Cerebellar cortex (tissue), 1 donor: Measurements from ENCODE around the gene SOCS1.

Experiments used
- DNase-seq: peaks from one replicate; pipeline ENCODE4 v3.0.0-alpha.2; 2015; ENCODE audit warnings: low spot score

The SOCS1 gene

DNA sequence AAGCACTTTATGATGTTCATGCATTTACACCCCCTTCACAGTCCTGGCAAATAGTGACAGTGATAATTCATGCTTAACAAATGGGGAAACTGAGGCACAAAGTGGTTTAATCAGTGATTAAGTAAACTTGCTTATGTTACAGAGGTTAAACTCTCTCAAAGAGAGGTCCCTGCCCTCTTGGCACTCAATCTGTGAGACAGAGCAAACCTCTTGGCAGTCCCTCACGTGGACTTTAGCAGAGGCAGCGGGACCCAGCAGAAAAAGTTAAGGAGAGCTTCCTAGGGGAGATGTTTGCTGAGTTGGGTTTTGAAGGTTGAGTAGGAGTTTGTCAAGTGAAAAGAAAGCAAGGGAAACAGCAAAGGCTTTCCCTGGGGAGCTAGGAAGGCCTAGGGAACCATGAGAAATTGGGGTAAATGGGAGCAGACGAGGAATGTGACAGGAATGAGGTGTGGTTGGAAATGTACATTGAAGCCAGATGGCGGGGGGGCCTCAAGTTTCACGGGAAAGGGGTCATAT, 10.7 kb downstream of the SOCS1 start:
- no peak for DNase-seq

DNA sequence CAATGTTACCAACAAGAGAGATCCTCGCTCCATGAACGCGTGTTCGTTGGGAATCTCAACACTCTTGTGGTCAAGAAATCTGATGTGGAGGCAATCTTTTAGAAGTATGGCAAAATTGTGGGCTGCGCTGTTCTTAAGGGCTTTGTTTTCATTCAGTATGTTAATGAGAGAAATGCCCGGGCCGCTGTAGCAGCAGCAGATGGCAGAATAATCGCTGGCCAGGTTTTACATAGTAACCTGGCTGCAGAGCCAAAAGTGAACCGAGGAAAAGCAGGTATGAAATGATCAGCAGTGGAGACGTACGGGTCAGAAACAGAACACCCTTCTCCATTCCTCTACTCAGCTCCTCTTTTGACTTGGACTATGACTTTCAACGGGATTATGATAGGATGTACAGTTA, 13.3 kb downstream of the SOCS1 start:
- peak; percentile 88 for DNase-seq

DNA sequence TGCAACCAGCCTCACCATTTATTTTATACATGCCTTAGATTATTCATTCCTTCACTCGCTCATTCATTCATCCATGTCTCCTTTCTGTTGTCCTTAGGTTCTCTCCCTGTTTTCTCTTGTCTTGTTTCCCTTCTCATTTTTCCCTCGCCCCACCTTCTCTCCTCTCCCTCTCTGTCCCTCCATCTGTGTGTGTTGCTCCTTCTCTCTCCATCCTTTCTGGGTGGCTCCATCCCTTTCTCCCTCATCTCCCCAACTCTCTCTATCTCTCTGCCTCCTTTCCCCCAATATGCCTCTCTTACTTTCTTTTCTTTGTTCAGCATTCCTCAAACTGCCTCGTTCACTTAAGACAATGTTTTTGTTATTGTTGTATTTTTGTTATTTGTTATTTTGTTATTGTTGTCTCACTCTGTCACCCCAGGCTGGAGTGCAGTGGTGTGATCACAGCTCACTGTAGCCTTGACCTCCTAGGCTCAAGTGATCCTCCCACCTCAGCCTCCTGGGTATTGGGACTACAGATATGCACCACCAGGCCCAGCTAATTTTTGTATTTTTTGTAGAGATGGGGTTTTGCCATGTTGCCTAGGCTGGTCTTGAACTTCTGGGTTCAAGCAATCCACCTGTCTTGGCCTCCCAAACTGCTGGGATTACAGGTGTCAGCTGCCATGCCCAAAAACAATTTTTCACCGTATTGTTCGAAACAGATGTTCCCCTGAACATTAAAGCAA, 14.4 kb downstream of the SOCS1 start:
- DNase-seq = no peak

DNA sequence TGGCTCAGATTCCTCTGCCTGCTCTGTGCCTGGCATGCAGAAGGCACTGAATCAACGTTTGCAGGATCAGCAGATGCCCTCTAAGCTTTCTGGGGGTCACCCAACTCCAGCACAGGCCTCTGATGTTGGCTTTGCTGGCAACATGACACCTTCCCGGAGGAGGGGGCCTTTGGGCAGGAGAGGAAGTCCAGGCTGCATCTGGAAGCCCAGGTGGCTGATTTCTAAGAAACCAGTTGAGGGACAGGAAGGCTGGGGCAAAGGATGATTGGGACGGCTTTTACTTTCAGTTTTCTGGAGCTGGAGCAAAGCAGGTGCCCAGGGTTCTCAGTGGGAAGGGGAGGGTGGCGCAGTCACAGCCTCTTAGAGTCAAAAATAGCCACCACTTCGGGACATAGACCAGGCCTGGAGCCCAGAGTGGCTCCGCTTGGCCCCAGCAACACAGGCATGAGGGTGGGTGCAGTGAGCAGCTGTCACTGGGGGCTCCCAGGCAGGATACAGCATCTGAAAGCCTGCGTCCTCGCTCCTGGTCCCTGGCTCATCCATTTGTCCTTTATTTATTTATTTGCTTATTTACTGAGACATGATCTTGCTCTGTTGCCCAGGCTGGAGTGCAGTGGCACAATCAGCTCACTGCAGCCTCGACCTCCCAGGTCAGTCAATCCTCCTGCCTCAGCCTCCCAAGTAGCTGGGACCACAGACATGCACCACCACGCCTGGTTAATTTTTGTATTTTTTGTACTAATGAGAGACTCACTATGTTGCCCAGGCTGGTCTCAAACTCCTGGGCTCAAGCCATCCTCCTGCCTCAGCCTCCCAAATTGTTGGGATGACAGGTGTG, 15.1 kb downstream of the SOCS1 start:
- no peak for DNase-seq

DNA sequence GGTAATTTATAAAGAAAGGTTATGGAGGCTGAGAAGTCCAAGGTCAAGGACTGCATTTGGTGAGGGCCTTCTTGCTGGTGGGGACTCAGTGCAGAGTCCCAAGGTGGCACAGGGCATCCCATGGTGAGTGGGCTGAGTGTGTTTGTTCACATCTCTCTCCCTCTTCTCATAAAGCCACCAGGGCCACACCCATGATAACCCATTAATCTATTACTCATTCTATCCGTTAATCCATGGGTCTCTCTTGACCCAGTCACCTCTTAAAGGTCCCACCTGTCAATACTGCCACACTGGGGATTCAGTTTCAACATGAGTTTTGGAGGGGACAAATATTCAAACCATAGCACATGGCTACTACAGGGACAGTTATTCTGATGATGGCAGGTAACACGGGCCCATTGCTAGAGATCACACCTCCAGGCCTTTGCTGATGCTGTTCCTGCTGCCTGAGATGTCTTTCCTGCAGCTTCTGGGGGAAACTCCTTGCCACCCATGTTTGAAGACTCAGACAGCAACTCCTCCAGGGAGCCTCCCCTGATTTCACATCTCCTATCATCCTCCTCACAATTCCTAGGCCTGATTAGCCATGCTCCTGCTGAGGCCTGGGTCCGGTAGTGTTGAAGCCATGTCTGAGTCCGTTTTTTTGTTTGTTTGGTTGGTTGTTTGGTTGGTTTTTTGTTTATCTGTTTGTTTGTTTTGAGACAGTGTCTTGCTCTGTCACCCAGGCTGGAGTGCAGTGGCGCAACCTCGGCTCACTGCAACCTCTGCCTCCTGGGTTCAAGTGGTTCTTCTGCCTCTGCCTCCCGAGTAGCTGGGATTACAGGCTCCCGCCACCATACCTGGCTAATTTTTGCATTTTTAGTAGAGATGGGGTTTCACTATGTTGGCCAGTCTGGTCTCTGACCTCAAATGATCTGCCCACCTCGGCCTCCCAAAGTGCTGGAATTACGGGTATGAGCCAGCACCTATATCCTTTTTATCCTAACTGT, 16.1 kb downstream of the SOCS1 start:
- DNase-seq = no peak

DNA sequence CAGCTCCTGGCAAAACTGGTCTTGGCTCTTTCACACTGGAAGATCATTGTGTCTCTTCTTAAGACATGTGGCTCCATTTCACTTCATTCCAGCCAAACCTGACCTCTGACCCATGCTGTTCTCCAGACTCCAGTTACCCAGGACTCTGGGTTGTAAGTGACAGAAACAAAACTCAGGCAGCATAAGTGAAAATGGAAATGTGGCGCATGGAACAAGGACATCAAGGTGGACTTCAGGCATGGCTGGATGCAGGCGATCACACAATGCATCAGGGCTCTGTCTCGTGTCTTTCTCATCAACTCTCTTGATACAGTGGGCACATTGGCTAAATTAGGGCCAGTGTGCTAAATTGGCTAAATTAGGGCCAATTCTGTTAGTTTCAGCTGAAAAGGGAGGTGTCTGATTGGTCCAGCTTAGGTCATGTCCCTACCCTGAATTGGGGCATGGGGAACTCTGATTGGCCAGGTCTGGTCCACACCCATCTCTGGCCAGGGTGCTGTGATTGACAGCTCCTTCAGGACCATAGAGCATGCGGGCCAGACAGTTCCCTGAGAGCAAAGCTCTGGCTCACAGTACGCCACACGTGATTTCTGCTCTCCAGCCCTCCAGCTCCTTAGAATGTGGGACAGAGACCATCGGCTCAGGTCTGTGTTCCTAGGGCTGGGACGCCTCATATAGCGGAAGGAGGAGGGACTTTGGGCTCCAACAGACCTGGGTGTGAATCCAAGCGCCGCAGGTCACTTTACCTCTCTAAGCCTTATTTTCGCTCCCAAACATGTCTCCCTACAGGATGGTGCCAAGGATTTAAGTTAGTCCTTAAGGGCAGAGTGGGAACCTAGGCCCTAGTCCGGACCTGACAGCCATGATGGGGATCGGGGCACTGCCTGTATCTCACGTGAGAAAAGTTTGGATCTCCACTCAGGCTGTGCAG, 17.5 kb downstream of the SOCS1 start:
- no peak for DNase-seq

DNA sequence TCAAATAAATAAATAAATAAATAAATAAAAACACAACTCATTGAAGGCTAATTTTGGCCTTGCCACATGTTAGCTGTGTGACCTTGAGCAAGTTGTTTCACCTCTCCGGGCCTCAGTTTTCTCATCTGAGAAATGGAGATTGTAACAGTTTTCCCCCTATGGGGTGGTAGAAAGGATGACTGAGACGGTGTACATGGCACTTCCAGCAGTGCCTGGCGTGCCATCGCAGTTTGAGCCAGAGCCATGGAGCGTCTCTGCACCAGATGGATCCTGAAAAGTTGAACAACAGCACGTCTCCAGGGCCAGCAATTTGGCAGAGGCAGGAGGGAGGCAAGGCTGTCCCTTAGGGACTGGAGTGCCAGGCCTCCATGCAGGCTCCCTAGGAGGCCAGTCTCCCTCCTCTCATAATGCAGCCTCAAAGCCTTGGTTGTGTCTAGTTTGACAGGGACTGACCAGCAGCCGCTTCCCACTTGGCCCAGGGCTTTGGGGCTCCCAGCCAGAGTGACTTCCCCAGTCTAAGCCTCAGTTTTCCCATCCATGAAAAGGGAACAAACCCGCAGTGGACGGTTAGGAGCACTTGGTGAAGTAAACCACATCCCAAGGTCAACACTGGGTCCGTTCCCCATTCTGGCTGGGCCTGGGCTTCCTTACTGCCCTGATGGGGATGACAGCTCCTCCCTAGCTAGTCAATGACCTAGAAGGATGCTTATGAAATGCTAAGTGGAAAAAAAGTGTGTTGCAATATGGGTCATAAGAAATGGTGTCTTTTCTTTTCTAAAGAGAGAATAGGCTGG, 19.3 kb downstream of the SOCS1 start:
- DNase-seq = no peak

DNA sequence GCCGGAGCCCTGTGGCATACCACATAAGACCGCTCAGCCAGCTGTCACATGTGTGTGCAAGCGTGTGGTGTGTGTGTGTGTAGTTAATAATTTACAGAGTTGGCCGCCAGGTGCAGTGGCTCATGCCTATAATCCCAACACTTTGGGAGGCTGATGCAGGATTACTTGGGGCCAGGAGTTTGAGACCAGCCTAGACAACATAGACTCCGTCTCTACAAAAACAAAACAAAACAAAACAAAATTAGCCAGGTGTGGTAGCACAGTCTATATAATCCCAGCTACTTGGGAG, 20.4 kb downstream of the SOCS1 start:
- DNase-seq = no peak

DNA sequence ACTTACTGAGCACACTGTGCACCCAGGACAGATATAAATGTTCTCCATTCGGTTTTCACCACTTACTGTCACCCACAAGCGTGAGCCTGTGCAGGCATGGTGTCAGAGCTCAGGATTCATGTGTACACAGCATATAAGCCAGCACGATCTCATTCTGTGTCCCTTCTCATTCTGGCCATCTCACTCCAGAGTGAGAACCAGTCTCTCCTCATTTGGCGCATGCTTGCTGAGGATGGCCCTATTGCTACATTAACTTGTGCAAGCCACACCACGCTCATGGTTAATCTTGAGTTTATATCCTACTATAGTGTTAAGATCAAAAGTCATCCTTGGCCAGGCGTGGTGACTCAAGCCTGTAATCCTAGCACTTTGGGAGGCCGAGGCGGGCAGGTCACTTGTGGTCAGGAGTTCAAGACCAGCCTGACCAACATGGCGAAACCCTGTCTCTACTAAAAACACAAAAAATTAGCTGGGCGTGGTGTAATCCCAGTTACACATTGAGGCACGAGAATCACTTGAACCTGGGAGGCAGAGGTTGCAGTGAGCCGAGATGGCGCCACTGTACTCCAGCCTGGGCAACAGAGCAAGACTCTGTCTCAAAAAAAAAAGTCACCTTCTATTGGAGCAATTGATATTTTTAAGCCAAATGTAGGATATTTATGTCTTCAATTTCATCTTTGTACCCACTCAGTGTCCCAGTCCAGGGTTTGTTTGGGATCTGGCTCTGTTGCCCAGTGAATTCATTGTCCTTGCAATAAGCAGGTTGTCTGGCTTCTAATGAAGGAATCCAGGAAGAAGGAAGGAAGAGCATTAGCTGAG, 20.9 kb downstream of the SOCS1 start:
- DNase-seq = no peak

DNA sequence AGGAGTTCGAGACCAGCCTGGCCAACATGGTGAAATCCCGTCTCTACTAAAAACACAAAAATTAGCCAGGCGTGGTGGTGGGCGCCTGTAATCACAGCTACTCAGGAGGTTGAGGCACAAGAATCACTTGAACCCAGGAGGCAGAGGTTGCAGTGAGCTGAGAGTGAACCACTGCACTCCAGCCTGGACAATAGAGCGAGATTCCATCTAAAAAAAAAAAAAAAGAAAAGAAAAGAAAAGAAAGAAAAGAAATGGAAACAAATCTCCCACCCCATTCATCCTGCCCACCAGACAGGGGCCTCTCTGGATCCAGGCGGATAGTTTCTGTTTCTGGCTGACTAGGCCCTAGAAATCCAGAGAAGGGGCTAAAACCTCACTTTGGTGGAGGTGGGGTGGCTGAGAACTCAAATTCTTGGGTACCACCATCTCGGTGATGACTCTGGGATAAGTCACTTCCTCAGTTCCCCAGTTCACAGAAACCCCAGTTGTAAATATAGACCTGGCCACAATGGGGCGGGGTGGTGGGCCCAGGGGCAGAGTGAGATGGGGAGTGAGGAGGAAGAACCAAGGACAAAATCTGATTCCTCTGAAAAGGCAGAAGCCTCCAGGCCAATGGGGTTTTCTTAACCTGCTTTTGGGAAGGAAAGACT, 22.2 kb downstream of the SOCS1 start:
- DNase-seq = no peak

DNA sequence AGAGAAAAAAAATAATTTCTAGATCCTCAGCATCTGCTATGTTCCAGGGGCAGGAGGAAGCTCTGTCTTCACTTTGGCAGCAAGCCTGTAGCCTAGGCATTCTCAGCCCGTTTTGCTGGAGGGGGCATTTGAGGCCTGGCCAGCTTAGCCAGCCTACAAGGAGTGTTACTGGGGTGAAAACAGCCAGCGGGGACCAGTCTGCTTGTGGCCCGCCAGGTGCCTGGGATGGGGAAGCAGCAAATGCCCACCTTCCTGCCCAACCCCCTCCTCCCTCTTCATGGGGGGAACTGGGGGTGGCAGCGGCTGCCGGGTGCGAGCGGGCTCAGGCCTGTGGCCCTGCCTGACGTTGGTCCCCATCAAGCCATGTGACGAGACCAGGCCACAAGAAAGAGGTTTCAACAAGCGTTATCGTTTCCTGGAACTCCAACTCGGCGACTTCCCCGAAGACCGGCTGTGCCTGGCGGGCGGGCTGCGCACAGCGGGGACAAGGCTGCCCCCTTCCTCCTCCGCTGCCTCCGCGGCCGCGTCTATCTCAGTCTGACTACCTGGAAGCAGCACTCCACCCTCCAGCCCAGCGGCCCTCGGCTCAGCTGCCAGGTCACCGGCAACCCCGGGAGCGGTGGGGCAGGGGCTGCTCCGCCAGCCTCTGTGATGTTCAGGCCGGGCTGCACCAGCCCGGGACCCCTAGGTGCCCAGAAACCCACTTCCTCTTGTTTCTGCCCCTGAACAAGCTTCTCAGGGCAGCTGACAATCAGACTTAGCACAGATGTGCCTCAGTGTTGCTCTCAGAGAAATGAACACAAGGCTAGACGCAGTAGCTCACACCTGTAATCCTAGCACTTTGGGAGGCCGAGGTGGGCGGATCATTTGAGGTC, 22.9 kb downstream of the SOCS1 start:
- peak; percentile 55 for DNase-seq

DNA sequence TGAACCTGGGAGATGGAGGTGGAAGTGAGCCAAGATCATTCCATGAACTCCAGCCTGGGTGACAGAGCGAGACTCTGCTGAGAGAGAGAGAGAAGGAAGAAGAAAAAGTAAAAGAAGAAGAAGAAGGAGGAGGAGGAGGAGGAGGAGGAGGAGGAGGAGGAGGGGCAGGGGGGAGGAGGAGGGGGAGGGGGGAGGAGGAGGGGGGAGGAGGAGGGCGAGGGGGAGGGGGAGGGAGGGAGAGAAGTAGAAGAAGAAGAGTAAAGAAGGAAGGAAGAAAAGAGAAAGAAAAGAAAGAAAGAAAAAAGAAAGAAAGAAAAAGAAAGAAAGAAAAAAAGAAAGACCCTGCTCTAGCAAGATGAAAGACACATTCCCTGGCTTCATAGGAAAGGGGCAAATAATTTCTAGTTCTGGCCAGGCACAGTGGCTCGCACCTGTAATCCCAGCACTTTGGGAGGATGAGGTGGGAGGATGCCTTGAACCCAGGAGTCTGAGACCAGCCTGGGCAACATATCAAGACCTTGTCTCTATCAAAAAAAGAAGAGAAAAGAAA, 23.6 kb downstream of the SOCS1 start:
- DNase-seq = no peak

DNA sequence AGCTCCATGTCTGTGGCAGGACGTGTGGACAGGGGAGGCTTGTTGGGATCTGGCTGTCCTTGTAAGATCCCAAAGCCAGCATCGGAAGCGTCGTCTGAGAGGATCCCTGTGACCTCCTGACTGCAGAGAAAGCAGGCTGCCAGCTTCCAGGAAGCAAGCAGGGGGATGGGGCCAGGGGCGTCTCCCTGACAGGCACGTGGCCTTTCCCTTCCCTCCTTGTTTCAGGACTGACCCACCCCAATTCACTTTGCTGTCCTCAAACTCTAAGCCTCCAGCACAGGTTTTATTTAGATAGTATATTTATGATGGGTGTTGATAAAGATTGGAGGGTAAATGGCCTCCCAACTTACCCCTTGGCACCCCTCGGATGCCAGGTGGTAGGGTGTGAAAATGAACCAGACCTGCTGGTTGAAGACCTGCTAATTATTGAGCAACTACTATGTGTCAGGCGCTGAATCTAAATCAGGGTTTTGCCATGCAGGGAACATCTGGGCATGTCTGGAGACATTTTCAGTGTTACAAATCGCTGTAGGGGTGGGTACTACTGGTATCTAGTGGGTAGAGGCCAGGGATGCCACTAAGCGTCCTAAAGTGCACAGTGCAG, 24.5 kb downstream of the SOCS1 start:
- DNase-seq = no peak

DNA sequence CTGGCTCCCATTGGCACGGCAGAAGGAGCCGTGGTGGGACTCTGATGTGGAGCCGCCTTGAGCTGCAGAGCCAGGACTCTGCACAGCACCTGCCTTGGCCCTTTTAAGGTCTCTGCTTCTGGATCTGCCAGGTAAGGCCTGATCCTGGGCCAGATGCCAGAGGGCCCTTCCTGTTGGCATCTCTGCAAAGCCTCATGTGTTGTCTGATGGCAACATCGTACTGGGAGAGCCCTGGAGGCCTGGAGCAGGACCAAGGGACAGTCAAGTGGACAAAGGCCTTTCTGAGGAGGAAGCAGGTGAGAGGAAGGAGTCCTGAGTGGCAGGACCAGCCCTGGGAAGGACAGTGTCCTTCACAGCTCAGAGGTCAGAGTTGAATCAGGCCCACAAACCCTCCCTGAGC, 26.1 kb downstream of the SOCS1 start:
- peak; percentile 81 for DNase-seq

DNA sequence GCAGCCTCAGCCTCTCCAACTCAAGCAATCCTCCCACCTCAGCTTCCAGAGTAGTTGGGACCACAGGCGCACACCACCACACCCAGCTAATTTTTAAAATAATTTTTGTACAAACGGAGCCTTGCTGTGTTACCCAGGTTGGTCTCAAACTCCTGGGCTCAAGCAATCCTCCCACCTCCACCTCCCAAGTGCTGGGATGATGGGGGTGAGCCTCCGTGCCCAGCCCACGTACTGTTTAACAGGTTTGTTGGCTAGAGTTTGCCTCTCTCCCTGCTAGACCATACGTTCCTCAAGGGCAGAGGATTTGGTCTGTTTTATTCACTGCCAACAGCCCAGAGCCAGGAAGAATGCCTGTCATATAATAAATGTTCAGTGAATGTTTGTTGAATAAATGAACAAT, 26.6 kb downstream of the SOCS1 start:
- no peak for DNase-seq

DNA sequence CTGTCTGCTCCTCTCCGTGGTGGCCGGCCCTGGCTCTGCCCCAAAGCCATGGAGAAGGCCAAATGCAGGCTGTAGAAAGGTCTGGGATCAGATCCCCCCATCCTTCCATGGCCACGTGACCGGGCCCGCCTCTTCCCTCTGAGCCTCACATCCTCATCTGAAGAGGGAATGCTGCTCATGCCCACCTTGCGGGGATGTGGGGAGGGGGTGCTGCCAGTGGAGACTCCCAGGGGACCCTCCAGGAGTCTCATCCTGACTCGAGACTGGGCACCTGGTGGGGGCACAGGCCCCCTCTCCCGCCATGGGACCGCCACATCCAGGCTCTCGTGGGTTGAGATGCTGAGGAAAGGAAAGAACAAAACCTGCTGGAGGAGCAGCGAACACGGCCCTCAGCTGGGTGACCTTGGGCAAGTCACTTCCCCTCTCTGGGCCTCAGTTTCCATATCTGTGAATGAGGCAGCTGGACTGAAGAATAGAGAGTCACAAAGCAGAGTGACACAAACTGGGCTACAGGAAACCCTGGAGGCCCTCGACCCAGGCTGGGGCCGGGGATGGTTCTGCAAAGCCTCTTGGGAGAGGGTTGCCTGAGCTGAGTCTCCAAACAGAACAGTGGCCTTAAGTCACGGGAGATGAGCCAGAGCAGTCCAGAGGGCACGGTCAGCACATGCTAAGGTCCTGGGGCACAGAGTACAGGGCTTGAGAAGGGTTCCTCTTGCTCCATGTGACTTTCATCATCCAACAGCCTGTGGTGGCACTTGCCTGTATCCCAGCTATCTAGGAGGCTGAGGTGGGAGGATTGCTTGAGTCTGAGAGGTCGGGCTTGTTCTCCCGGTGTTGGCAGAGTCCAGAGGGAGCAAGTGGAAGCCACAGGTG, 30.1 kb downstream of the SOCS1 start:
- DNase-seq = no peak
